ENCODE data around the gene MISFA. TPM values are rescaled to one million over a fixed set of nuclear protein-coding genes. Genes with fewer than 3 reads are reported as not detected.

MISFA gene
- total RNA-seq (2012; rRNA removed), result 0.22 TPM in 1 of 2 replicates, not detected in the other

DNA sequence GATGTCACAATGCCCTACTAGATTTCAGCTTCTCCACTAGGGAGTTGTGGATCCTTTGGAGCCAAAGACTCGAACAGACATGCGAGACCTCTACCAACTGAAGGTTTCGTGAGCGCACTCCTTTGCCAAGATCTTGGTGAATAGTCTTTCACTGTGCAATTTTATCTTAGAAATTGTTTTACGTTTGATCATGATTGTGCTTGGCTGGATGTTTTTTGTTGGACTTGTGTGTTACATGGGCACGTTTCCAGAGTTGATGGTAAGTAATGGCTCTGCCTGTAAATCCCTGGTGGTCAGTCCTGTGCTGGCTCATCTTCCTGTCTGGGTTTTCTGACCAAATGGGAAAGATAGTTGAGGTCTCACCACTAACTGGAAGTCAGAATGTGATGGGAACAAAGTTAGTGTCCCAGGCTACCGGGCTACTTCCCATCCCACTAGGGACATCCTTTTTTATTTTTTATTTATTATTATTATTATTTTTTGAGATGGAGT lies at the start of gene MISFA:
Gene MISFA, plus strand, starts transcription at position 51 of the 492 bp plus-strand sequence. Its CDS starts 140 bp downstream, at position 191.
- Histone ChIP-seq H3K4me2 (ENCODE audit: low read length) (no peak within 1 kb of the TSS), H3K4me1 (ENCODE audit: control insufficient read depth, insufficient read depth, low read length) (no peaks in the 10 kb centered on the region), H3K36me3 (ENCODE audit: insufficient read depth, low read length) (peaks cover 10% of the 10 kb centered on the region)

GRCh38 chr11:18563090-18563730 lies 36.4 kb upstream of the MISFA start:
- H3K4me3 ChIP-seq (ENCODE audit: low read length), result no peak overlapping the region
- H3K27me3 ChIP-seq (ENCODE audit: control insufficient read depth, insufficient read depth, low read length), result no peaks in the 10 kb centered on the region
- no peak overlapping the region for H3K4me2 ChIP-seq (ENCODE audit: low read length)
- no peaks in the 10 kb centered on the region for H3K9me3 ChIP-seq (replicated peaks; ENCODE audit: low read length)
- H3K9ac ChIP-seq (ENCODE audit: low read depth, low read length), result no peak overlapping the region
- H3K4me1 ChIP-seq (ENCODE audit: control insufficient read depth, insufficient read depth, low read length), result peaks cover 30% of the 10 kb centered on the region
- peaks cover 18% of the 10 kb centered on the region for H3K36me3 ChIP-seq (ENCODE audit: insufficient read depth, low read length)

More for the DNA sequence above, at the start of gene MISFA:
- no peaks in the 10 kb centered on the region for H3K9me3 ChIP-seq (replicated peaks; ENCODE audit: low read length)
- H3K4me3 ChIP-seq (ENCODE audit: low read length), result no peak within 1 kb of the TSS
- H3K9ac ChIP-seq (ENCODE audit: low read depth, low read length), result no peak within 1 kb of the TSS
- no peaks in the 10 kb centered on the region for H3K27me3 ChIP-seq (ENCODE audit: control insufficient read depth, insufficient read depth, low read length)

DNA sequence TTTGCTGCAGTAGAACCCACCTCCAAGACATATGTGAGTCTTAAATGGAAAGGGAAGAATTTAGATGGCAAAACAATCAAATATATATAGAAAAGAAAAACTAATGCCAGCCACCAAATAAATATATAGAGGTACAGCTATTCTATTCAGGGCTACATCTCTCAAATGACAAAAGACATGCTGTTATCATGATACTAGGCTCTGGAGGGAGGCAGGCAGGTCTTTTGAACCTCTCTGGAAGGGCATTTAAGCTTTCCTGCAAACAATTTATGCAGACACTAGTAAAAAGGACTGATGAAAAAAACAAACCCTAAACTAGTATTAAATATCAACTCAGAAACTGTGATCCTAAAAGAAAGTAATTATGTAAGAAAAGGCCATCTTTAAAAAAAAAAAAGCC lies 35.4 kb upstream of the MISFA start:
- Histone ChIP-seq H3K4me1 (ENCODE audit: control insufficient read depth, insufficient read depth, low read length) (peaks cover 30% of the 10 kb centered on the region), H3K9ac (ENCODE audit: low read depth, low read length) (no peak overlapping the region), H3K9me3 (replicated peaks; ENCODE audit: low read length) (no peaks in the 10 kb centered on the region), H3K27me3 (ENCODE audit: control insufficient read depth, insufficient read depth, low read length) (no peaks in the 10 kb centered on the region), H3K4me3 (ENCODE audit: low read length) (no peak overlapping the region), H3K4me2 (ENCODE audit: low read length) (no peak overlapping the region), H3K36me3 (ENCODE audit: insufficient read depth, low read length) (peaks cover 18% of the 10 kb centered on the region)

DNA sequence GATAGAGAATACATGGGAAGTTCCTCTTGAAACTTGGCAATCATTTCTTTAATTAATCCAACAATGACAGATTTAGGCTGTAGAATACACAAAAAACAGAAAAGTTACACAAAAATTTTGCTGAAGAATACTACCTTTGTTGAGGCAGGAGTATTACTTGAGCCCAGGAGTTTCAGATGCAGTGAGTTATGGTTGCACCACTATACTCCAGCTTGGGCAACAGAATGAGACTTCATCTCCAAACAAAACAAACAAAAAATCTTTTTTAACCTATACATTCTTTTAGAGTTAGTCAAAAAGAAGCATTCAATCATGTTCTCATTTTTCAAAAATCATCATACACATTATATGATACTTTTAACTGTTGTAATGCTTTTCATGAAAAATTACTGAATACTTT lies 33.2 kb upstream of the MISFA start:
- H3K36me3 ChIP-seq (ENCODE audit: insufficient read depth, low read length), result peaks cover 27% of the 10 kb centered on the region
- no peaks in the 10 kb centered on the region for H3K9me3 ChIP-seq (replicated peaks; ENCODE audit: low read length)
- no peaks in the 10 kb centered on the region for H3K27me3 ChIP-seq (ENCODE audit: control insufficient read depth, insufficient read depth, low read length)
- no peak overlapping the region for H3K4me3 ChIP-seq (ENCODE audit: low read length)
- peaks cover 30% of the 10 kb centered on the region for H3K4me1 ChIP-seq (ENCODE audit: control insufficient read depth, insufficient read depth, low read length)
- H3K9ac ChIP-seq (ENCODE audit: low read depth, low read length), result no peak overlapping the region
- H3K4me2 ChIP-seq (ENCODE audit: low read length), result peak overlapping the region; percentile 42

- H3K9ac ChIP-seq (ENCODE audit: low read depth, low read length), result no peak overlapping the region
- peaks cover 30% of the 10 kb centered on the region for H3K4me1 ChIP-seq (ENCODE audit: control insufficient read depth, insufficient read depth, low read length)
- no peak overlapping the region for H3K4me3 ChIP-seq (ENCODE audit: low read length)
- H3K36me3 ChIP-seq (ENCODE audit: insufficient read depth, low read length), result peaks cover 30% of the 10 kb centered on the region
- no peaks in the 10 kb centered on the region for H3K9me3 ChIP-seq (replicated peaks; ENCODE audit: low read length)
- H3K27me3 ChIP-seq (ENCODE audit: control insufficient read depth, insufficient read depth, low read length), result no peaks in the 10 kb centered on the region
- H3K4me2 ChIP-seq (ENCODE audit: low read length), result peak overlapping the region; percentile 40
Measured at GRCh38 chr11:18567081-18567480, 32.5 kb upstream of the MISFA start.

DNA sequence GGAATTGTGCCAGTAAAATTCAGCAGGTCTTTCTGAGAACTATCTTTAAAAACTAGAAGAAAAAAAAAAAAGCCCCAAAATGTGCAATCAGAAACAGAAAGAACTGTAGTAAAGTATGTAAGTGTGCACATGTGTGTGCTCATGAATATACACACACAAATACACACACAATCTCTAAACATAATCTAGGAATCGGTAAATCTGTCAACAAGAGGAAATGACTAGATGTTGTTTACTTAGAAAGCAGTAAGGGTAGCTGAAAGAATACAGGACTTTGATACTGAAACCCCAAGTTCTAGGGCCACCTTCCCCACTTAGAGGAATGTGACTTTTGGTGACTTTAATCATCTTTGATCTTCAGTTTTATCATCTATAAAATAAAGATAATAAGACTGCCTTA lies 24.2 kb upstream of the MISFA start:
- H3K4me2 ChIP-seq (ENCODE audit: low read length), result no peak overlapping the region

DNA sequence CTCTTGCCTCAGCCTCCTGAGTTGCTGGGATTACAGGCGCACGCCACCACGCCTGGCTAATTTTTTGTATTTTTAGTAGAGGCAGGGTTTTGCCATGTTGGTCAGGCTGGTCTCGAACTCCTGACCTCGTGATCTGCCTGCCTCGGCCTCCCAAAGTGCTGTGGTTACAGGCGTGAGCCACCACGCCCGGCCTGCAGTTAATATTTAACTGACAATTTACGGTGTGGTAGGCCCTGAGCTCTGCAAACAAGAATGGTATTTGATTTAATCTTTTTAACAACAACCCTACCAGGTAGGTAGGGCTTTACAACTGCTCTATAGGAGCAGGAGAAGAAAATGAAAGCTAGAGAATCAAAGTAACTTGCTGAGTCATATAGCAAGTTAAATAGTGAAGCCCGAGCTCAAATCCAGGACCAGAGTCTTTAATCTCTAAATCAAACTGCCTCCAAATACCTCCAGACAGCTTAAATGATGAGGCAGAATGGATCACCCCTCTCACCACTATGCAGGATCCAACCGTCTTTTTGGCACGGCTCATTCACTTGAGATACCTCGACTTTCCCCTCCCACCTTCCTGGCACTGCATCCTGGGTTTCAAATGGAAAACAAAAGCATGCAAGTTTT lies 20.5 kb upstream of the MISFA start:
- Histone ChIP-seq H3K27me3 (ENCODE audit: control insufficient read depth, insufficient read depth, low read length) (no peaks in the 10 kb centered on the region), H3K9ac (ENCODE audit: low read depth, low read length) (no peak overlapping the region), H3K9me3 (replicated peaks; ENCODE audit: low read length) (no peaks in the 10 kb centered on the region), H3K4me2 (ENCODE audit: low read length) (no peak overlapping the region), H3K4me3 (ENCODE audit: low read length) (no peak overlapping the region), H3K4me1 (ENCODE audit: control insufficient read depth, insufficient read depth, low read length) (no peaks in the 10 kb centered on the region), H3K36me3 (ENCODE audit: insufficient read depth, low read length) (peaks cover 27% of the 10 kb centered on the region)

More for the DNA sequence above, 24.2 kb upstream of the MISFA start:
- Histone ChIP-seq H3K27me3 (ENCODE audit: control insufficient read depth, insufficient read depth, low read length) (no peaks in the 10 kb centered on the region), H3K4me3 (ENCODE audit: low read length) (no peak overlapping the region), H3K4me1 (ENCODE audit: control insufficient read depth, insufficient read depth, low read length) (no peaks in the 10 kb centered on the region), H3K9ac (ENCODE audit: low read depth, low read length) (no peak overlapping the region), H3K36me3 (ENCODE audit: insufficient read depth, low read length) (peaks cover 38% of the 10 kb centered on the region), H3K9me3 (replicated peaks; ENCODE audit: low read length) (no peaks in the 10 kb centered on the region)

DNA sequence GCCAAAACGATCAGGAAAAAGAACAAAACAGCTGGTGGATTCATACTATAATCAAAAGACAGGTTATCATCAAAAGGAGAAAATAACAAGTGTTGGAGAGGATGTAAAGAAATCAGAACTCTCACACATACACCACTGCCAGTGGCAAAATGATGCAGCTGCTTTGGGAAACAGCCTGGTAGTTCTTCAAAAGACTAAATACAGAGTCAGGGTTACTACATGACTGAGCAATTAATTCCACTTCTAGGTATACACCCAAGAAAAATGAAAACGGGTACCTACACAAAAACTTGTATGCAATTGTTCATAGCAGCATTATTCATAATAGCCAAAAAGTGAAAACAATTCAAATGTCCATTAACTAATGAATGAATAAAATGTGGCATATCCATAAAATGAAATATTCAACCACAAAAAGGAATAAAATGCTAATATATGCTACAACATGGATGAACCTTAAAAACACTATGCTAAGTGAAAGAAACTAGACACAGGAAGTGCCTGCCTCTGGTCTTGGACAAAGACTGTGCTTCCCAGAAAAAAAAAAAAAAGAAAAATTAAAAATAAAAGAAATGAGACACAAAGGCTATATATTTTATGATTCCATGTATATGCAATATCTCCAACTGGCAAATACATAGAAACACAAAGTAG lies 19.3 kb upstream of the MISFA start:
- Histone ChIP-seq H3K4me2 (ENCODE audit: low read length) (no peak overlapping the region), H3K9me3 (replicated peaks; ENCODE audit: low read length) (no peaks in the 10 kb centered on the region), H3K4me1 (ENCODE audit: control insufficient read depth, insufficient read depth, low read length) (no peaks in the 10 kb centered on the region), H3K4me3 (ENCODE audit: low read length) (no peak overlapping the region), H3K36me3 (ENCODE audit: insufficient read depth, low read length) (peaks cover 22% of the 10 kb centered on the region), H3K27me3 (ENCODE audit: control insufficient read depth, insufficient read depth, low read length) (no peaks in the 10 kb centered on the region), H3K9ac (ENCODE audit: low read depth, low read length) (no peak overlapping the region)

- H3K36me3 ChIP-seq (ENCODE audit: insufficient read depth, low read length), result peaks cover 13% of the 10 kb centered on the region
- H3K4me2 ChIP-seq (ENCODE audit: low read length), result no peak overlapping the region
- no peaks in the 10 kb centered on the region for H3K27me3 ChIP-seq (ENCODE audit: control insufficient read depth, insufficient read depth, low read length)
- H3K4me3 ChIP-seq (ENCODE audit: low read length), result no peak overlapping the region
- no peak overlapping the region for H3K9ac ChIP-seq (ENCODE audit: low read depth, low read length)
- no peaks in the 10 kb centered on the region for H3K9me3 ChIP-seq (replicated peaks; ENCODE audit: low read length)
- no peaks in the 10 kb centered on the region for H3K4me1 ChIP-seq (ENCODE audit: control insufficient read depth, insufficient read depth, low read length)
Measured at GRCh38 chr11:18581825-18582224, 17.8 kb upstream of the MISFA start.

- Histone ChIP-seq H3K27me3 (ENCODE audit: control insufficient read depth, insufficient read depth, low read length) (no peaks in the 10 kb centered on the region), H3K4me2 (ENCODE audit: low read length) (peak within 1 kb of the TSS; percentile 94), H3K9ac (ENCODE audit: low read depth, low read length) (peak within 1 kb of the TSS; percentile 94), H3K36me3 (ENCODE audit: insufficient read depth, low read length) (no peaks in the 10 kb centered on the region), H3K4me1 (ENCODE audit: control insufficient read depth, insufficient read depth, low read length) (peaks cover 26% of the 10 kb centered on the region), H3K9me3 (replicated peaks; ENCODE audit: low read length) (no peaks in the 10 kb centered on the region), H3K4me3 (ENCODE audit: low read length) (peak within 1 kb of the TSS; percentile 93)
Measured at GRCh38 chr11:18588297-18589252, 11.0 kb upstream of the MISFA start, which contains the start of gene UEVLD. Gene UEVLD (minus strand): TSS chr11:18588734. CDS start chr11:18588654, 80 bp downstream.

DNA sequence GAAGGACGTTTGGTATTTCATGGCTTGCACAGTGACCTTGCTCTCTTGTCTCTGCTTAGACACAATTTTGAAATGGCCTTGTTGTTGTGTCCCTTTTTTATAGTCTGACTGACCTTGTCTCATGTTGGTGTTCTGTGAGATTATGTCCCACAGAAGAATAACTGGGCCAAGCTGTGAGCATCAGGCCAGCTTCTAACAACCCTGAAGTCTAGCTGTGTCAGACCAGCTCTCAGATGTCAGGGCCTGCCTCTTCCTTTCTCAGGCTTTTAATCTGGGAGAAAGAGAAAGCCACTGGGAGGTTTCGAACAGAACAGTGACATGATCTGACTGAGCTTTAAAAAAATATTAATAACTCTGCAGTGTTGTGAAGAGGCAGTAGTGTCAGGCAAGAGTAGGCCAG lies 9.0 kb upstream of the MISFA start:
- no peak overlapping the region for H3K4me3 ChIP-seq (ENCODE audit: low read length)
- peak overlapping the region; percentile 94 for H3K4me2 ChIP-seq (ENCODE audit: low read length)
- H3K9me3 ChIP-seq (replicated peaks; ENCODE audit: low read length), result no peaks in the 10 kb centered on the region
- H3K4me1 ChIP-seq (ENCODE audit: control insufficient read depth, insufficient read depth, low read length), result peaks cover 26% of the 10 kb centered on the region
- no peaks in the 10 kb centered on the region for H3K36me3 ChIP-seq (ENCODE audit: insufficient read depth, low read length)
- no peaks in the 10 kb centered on the region for H3K27me3 ChIP-seq (ENCODE audit: control insufficient read depth, insufficient read depth, low read length)
- H3K9ac ChIP-seq (ENCODE audit: low read depth, low read length), result peak overlapping the region; percentile 31
